HCT116 (cell line): ENCODE data around the gene LEFTY2. TPM values are rescaled to one million over a fixed set of nuclear protein-coding genes. Genes with fewer than 3 reads are reported as not detected.
"Not testable (repeated sequence)": the region's sequence is repeated elsewhere in the genome, so short reads cannot be mapped to it uniquely, and the experiment has no call there.

Source experiments
- ATAC-seq: fragments of 200-7000 bp; cut with Tn5 transposase; 2 replicates; pipeline ENCODE4 v1.9.1; 2020; ENCODE audit warnings: mild to moderate bottlenecking, moderate library complexity
- BruUV-seq: library from RNA; stranded (reverse); fragments of 400-500 nt; replicated peaks from 2 replicates; lab custom pipeline; 2021; lab: Mats Ljungman, UMichigan
- CTCF ChIA-PET: fragments of 300-600 bp; sonication (Branson Sonifier 250); formaldehyde crosslinking; loops from one replicate; lab custom pipeline; 2021; ENCODE audit warnings: antibody characterized with exemption; lab: Charles Lee
- POLR2A ChIA-PET: fragments of 300-600, 350-600 bp; sonication (Branson Sonifier 250); formaldehyde crosslinking; loops from one replicate; lab custom pipeline; 2021; ENCODE audit warnings: antibody characterized with exemption; lab: Charles Lee
- RAD21 ChIA-PET, 2 experiments: fragments of 300-600 bp; sonication (Branson Sonifier 250); formaldehyde crosslinking; loops; one replicate each; lab custom pipeline; 2023; ENCODE audit warnings: low total read pairs in 2 of 2; ENCODE audit not compliant: uncharacterized antibody in 2 of 2, unreplicated experiment in 2 of 2, low non-redundant PET in 1 of 2; lab: Charles Lee
- DNase-seq: peaks from one replicate; pipeline ENCODE4 v3.0.0-alpha.2; 2010; ENCODE audit warnings: low read depth, low spot score
- H2AFZ ChIP-seq: fragments of 200-600 bp; shearing (Covaris generic), sonication (generic); 2 replicates; pipeline ENCODE4 v1.6.1; 2017; ENCODE audit warnings: low read depth, mixed run types, mixed read lengths, antibody characterized with exemption, low read length; ENCODE audit not compliant: poor library complexity, severe bottlenecking
- H3K27ac ChIP-seq: 2 replicates; pipeline ENCODE4 v1.5.1; 2012; ENCODE audit warnings: low read depth, low read length
- H3K27me3 ChIP-seq: fragments of 200-600 bp; sonication (generic); 2 replicates; pipeline ENCODE4 v1.6.1; 2016; ENCODE audit warnings: mixed run types, low read length, mixed read lengths; ENCODE audit not compliant: insufficient read depth
- H3K36me3 ChIP-seq, 2 experiments: fragments of 200-500 bp in 1 of 2; fragments of 200-600 bp in 1 of 2; sonication (Bioruptor generic) in 1 of 2; sonication (generic) in 1 of 2; 2 replicates each; pipeline versions ENCODE4 v1.5.1 to v1.6.1; 2014 to 2016; ENCODE audit warnings: low read length in 2 of 2, inconsistent platforms in 1 of 2, mixed read lengths in 1 of 2, mixed run types in 1 of 2; ENCODE audit not compliant: insufficient read depth in 2 of 2, control insufficient read depth in 1 of 2
- H3K4me1 ChIP-seq, 2 experiments: fragments of 200-600 bp in 1 of 2; sonication (generic) in 1 of 2; 2 replicates each; pipeline versions ENCODE4 v1.5.1 to v1.6.1; 2012 to 2017; ENCODE audit warnings: low read length in 2 of 2, inconsistent platforms in 1 of 2, mild to moderate bottlenecking in 1 of 2, mixed read lengths in 1 of 2, mixed run types in 1 of 2, moderate library complexity in 1 of 2; ENCODE audit not compliant: insufficient read depth in 2 of 2, control insufficient read depth in 1 of 2
- H3K4me2 ChIP-seq: fragments of 200-600 bp; sonication (generic); 2 replicates; pipeline ENCODE4 v1.6.1; 2017; ENCODE audit warnings: mixed run types, low read length, mixed read lengths
- H3K4me3 ChIP-seq, 2 experiments: fragments of 200-600 bp in 1 of 2; sonication (generic) in 1 of 2; replicated peaks in 1 of 2; 2 replicates each; pipeline ENCODE4 v1.5.1; 2011 to 2016; ENCODE audit warnings: low read length in 2 of 2, control low read depth in 1 of 2, low read depth in 1 of 2, mild to moderate bottlenecking in 1 of 2, mixed read lengths in 1 of 2, mixed run types in 1 of 2
- H3K79me2 ChIP-seq: fragments of 200-600 bp; sonication (generic); 2 replicates; pipeline ENCODE4 v1.6.1; 2017; ENCODE audit warnings: mild to moderate bottlenecking, mixed run types, low read length, moderate library complexity, mixed read lengths; ENCODE audit not compliant: insufficient read depth
- H3K9ac ChIP-seq: fragments of 200-600 bp; sonication (generic); 2 replicates; pipeline ENCODE4 v1.6.1; 2016; ENCODE audit warnings: low read length, mixed read lengths
- H3K9me2 ChIP-seq: fragments of 200-600 bp; sonication (generic), shearing (Covaris generic); 2 replicates; pipeline ENCODE4 v1.6.1; 2017; ENCODE audit warnings: mixed run types, mild to moderate bottlenecking, moderate library complexity; ENCODE audit not compliant: insufficient read depth
- H3K9me3 ChIP-seq, 2 experiments: fragments of 200-500 bp in 1 of 2; fragments of 200-600 bp in 1 of 2; sonication (Bioruptor generic) in 1 of 2; sonication (generic) in 1 of 2; 2 replicates each; pipeline ENCODE4 v1.6.1; 2014 to 2017; ENCODE audit warnings: low read length in 2 of 2, mixed read lengths in 2 of 2, inconsistent platforms in 1 of 2, low read depth in 1 of 2, mild to moderate bottlenecking in 1 of 2, mixed run types in 1 of 2, moderate library complexity in 1 of 2; ENCODE audit not compliant: control insufficient read depth in 1 of 2, insufficient read depth in 1 of 2
- H4K20me1 ChIP-seq: fragments of 200-600 bp; sonication (generic), shearing (Covaris generic); 2 replicates; pipeline ENCODE4 v1.6.1; 2017; ENCODE audit warnings: mixed run types, mild to moderate bottlenecking, moderate library complexity; ENCODE audit not compliant: insufficient read depth
- ATF3 ChIP-seq: IDR thresholded peaks from 2 replicates; pipeline ENCODE4 v1.6.1; 2012
- CBX3 ChIP-seq: IDR thresholded peaks from 2 replicates; pipeline ENCODE4 v1.6.1; 2012; ENCODE audit warnings: low read depth
- EZH2 ChIP-seq: fragments of 200-600 bp; sonication (generic); IDR thresholded peaks from 2 replicates; pipeline ENCODE4 v1.6.1; 2017; ENCODE audit warnings: antibody characterized with exemption, mixed run types
- EZH2phosphoT487 ChIP-seq: fragments of 200-600 bp; IDR thresholded peaks from 2 replicates; pipeline ENCODE4 v1.6.1; 2018; ENCODE audit warnings: antibody characterized with exemption, borderline replicate concordance
- FOSL1 ChIP-seq: IDR thresholded peaks from 2 replicates; pipeline ENCODE4 v1.6.1; 2012; ENCODE audit warnings: low read depth
- JUND ChIP-seq: IDR thresholded peaks from 2 replicates; pipeline ENCODE4 v1.6.1; 2012
- POLR2A ChIP-seq: IDR thresholded peaks from 2 replicates; pipeline ENCODE4 v1.7.0; 2011; ENCODE audit warnings: borderline replicate concordance; ENCODE audit not compliant: insufficient read depth, insufficient read length; ENCODE audit errors: extremely low read depth
- POLR2AphosphoS5 ChIP-seq: IDR thresholded peaks from 2 replicates; pipeline ENCODE4 v1.6.1; 2011; ENCODE audit warnings: mild to moderate bottlenecking, low read depth, low read length, moderate library complexity
- SIN3A ChIP-seq: IDR thresholded peaks from 2 replicates; pipeline ENCODE4 v1.6.1; 2012; ENCODE audit warnings: low read depth
- YY1 ChIP-seq: IDR thresholded peaks from 2 replicates; pipeline ENCODE4 v1.6.1; 2011; ENCODE audit warnings: low read length, low read depth, moderate library complexity, mild to moderate bottlenecking; ENCODE audit not compliant: insufficient replicate concordance; ENCODE audit errors: extremely low read depth
- intact Hi-C: fragments of 100-400 bp; cut with micrococcal nuclease; formaldehyde crosslinking; loops from 2 replicates; pipeline ENCODE4 v1.10.0; 2022
- total RNA-seq: library from RNA; stranded (reverse); gene quantifications from one replicate; pipeline ENCODE4 v1.2.1, GENCODE V29; 2021; ENCODE audit not compliant: unreplicated experiment

LEFTY2 gene
- total RNA-seq, 1 experiment from 2014 or later, result not detected

DNA sequence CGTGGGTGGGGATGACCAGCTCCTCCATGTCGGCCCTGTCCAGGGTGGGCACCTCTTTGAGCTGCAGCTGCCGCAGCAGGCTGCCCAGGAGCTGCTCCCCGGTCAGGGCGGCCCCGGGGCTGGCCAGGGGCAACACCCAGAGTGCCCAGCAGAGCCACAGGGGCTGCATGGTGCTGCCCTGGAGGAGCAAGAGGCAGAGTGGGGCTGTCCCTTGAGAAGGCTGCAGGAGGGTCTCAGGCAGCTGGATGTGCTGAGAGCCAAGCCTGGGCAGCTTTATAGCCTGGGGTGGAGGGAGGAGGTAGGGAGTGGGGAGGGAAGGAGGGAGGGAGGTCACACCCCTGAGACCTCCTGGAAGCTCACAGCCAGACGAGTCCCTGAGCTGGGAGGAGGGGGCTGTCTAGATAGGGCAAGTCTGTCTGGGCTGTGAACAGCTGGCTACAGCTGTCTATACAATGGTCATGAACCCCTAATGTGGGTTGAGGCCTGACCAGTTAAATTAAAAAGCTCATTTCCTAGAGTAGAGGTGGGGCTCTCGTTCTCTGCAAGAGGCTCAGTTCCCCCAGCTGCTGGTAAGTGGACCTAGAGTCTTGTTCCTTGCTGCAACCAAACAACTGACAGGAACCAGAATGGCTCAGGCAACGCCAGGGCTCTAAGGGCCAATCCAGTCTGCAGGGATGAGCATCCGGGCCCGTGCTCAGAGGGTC lies 52.0 kb downstream of the LEFTY2 start, which contains the start of gene LEFTY1:
LEFTY1 (minus strand) TSS at position 249 of the 704 bp plus-strand sequence; CDS start at position 169, 80 bp downstream.
- Histone ChIP-seq H2AFZ (no peak within 1 kb of the TSS), H3K27me3 (no peaks in the 10 kb centered on the region), H3K79me2 (no peaks in the 10 kb centered on the region), H3K9ac (no peak within 1 kb of the TSS), H3K4me3 (no peak within 1 kb of the TSS), H3K27ac (no peak within 1 kb of the TSS), H4K20me1 (no peaks in the 10 kb centered on the region), H3K4me2 (no peak within 1 kb of the TSS), H3K36me3 (no peaks in the 10 kb centered on the region), H3K9me3 (no peaks in the 10 kb centered on the region), H3K9me2 (no peaks in the 10 kb centered on the region), H3K4me1 (peaks cover 4 to 20% of the 10 kb centered on the region in 2 experiments; a peak in 3 of 4 replicates)
- no TSS peak for BruUV-seq
- intact Hi-C loops, result loop anchor here (10.0 kb wide), 1 partner anchor 114 kb away; the partner anchor contains the start of gene SRP9
- DNase-seq, result no peak
- ChIA-PET RAD21 (no interaction called here), CTCF (no interaction called here), POLR2A (interaction anchor here (1.4 kb wide), 1 partner anchor 11 kb away, joined by 3 read pairs; no protein-coding TSS in a partner anchor)
- ATAC-seq, result no peak
- TF ChIP-seq EZH2, result no peak
- TF ChIP-seq SIN3A, result no peak

- Histone ChIP-seq H3K4me1 (peaks cover 10 to 26% of the 10 kb centered on the region in 2 experiments; a peak in 3 of 4 replicates), H3K27me3 (no peaks in the 10 kb centered on the region), H3K9me2 (no peaks in the 10 kb centered on the region), H3K36me3 (no peaks in the 10 kb centered on the region), H3K4me3 (no peak overlapping the region), H2AFZ (no peak overlapping the region), H3K4me2 (no peak overlapping the region), H3K27ac (no peak overlapping the region), H3K79me2 (no peaks in the 10 kb centered on the region), H3K9ac (no peak overlapping the region)
- RAD21 ChIA-PET, result no interaction called here
- intact Hi-C loops, result loop anchor here (10.0 kb wide), 1 partner anchor 114 kb away; the partner anchor contains the start of gene SRP9
- no TSS peak for BruUV-seq
- ATAC-seq, result no peak
- no peak for DNase-seq
- CTCF ChIA-PET, result no interaction called here
- TF ChIP-seq EZH2phosphoT487, result no peak
- TF ChIP-seq YY1, result no peak
- no peak for TF ChIP-seq POLR2AphosphoS5
- no peak for TF ChIP-seq ATF3
- TF ChIP-seq CBX3, result no peak
- no peak for TF ChIP-seq FOSL1
- TF ChIP-seq SIN3A, result no peak
- TF ChIP-seq JUND, result no peak
- TF ChIP-seq POLR2A, result no peak
- no peak for TF ChIP-seq EZH2
- TF ChIP-seq, all 23 proteins: peak for 0
- Histone ChIP-seq H4K20me1 (no peaks in the 10 kb centered on the region), H3K9me3 (no peaks in the 10 kb centered on the region)
- POLR2A ChIA-PET, result no interaction called here
Measured at GRCh38 chr1:225888289-225888897, 52.6 kb downstream of the LEFTY2 start.

DNA sequence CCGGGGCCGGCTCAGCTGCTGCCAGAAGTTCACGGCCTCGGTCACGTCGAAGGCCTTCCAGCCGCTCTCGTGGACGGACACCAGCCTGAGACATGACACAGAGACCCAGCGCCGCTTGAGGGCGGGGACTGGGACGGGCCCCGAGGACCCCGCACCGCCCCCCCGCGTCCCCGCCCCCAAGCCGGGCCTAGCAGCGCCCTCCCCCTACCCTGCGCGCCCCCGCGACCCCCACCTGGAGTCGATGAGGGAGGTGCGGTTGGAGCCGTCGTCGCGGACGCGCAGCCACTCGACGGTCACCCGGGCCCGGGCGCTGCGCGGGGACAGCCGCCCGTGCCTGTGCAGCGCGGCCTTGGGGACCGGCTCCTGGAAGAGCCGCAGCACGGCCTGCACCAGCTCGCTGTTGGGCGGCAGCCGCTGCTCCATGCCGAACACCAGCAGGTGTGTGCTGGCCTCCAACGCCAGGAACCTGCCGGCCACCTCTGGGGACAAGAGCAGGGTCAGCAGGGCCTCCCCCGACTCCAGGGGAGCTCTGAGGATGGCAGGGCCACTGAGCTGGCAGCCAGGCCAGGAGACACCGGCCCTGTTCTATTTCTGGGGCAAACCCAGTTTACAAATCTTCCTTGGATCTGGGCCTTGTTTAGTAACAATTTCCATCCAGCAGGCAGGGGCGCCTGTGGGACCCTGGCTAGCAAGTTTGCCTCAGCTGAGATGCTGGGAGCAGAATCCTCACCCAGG lies 53.3 kb downstream of the LEFTY2 start:
- H3K79me2 ChIP-seq, H3K36me3 ChIP-seq, H3K4me3 ChIP-seq, H4K20me1 ChIP-seq, POLR2A ChIA-PET, H3K27me3 ChIP-seq, ATAC-seq, H3K9me3 ChIP-seq, CTCF ChIA-PET, RAD21 ChIA-PET, H3K9ac ChIP-seq, DNase-seq, H3K4me2 ChIP-seq, BruUV-seq, H3K27ac ChIP-seq, H2AFZ ChIP-seq, H3K9me2 ChIP-seq: not testable (repeated sequence)
- intact Hi-C loops, result loop anchor here (10.0 kb wide), 1 partner anchor 113 kb away; the partner anchor contains the start of gene SRP9
- H3K4me1 ChIP-seq, result peaks cover 10 to 29% of the 10 kb centered on the region in 2 experiments; a peak in 3 of 4 replicates
